ENCODE results near the gene DNAJC11. TPM values are rescaled to one million over a fixed set of nuclear protein-coding genes. Genes with fewer than 3 reads are reported as not detected.
"Not testable (repeated sequence)": the region's sequence is repeated elsewhere in the genome, so short reads cannot be mapped to it uniquely, and the experiment has no call there.

Gene DNAJC11
- total RNA-seq, 2 donors from 2014 or later = 23.4 to 61.3 TPM

DNA sequence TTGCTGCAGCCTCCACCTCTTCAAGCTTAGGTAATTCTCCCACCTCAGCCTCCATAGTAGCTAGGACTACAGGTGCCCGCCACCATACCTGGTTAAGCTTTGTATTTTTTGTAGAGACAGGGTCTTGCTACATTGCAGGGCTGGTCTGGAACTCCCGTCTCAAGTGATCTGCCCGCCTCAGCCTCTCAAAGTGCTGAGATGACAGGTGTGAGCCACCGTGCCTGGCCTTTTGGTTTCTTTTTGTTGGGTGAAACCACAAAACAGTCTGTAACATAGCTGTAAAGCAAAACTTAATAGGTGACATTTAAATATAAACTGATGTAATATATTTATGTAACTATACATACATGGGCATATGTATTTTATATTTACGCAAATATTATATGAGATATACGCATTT lies 3.1 kb upstream of the DNAJC11 start:
- DNase-seq (ENCODE audit: low spot score in 2 of 2) (peak in 1 of 2 donors; percentile 23), ATAC-seq (no peak)
- Mint-ChIP-seq H3K36me3 (peaks cover 7 to 13% of the 10 kb centered on the region in 2 donors), H3K27ac (peak overlapping the region in 1 of 2 donors; percentile 25), H3K9me3 (peaks cover 5 to 7% of the 10 kb centered on the region in 2 donors)

DNA sequence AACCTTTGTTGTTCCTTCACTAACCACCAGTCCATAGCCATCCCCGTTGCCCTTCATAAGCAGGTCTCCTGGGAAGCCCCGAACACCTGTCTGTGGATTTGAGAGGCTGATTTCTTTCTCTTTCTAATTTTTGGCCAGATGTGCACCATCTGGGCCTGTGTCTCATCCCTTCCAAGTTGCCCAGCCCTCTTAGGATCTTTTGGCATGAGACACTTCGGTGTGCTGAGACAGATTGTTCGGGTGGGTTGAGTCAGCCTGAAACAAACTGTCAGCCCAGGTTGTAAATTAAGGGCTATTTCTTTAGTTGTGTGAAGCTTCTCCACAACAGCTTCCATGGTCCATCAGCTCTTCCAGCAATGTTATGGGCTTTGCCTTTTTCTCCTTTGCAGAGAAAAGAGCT lies 1.4 kb upstream of the DNAJC11 start:
- ATAC-seq (no peak), DNase-seq (ENCODE audit: low spot score in 2 of 2) (peak in 1 of 2 donors; percentile 30)
- Mint-ChIP-seq H3K27ac (peak overlapping the region in 1 of 2 donors; percentile 94), H3K36me3 (peaks cover 7 to 13% of the 10 kb centered on the region in 2 donors), H3K9me3 (peaks cover 5 to 7% of the 10 kb centered on the region in 2 donors)

- Mint-ChIP-seq H3K9me3 (peaks cover 5 to 7% of the 10 kb centered on the region in 2 donors), H3K27ac (peak overlapping the region; percentile 94), H3K36me3 (peaks cover 7 to 13% of the 10 kb centered on the region in 2 donors)
- DNase-seq (ENCODE audit: low spot score in 2 of 2) = no peak
- peak in 1 of 2 donors; percentile 37 for ATAC-seq
Measured at GRCh38 chr1:6700853-6701436, 671 bp downstream of the DNAJC11 start.

- not testable (repeated sequence) for DNase-seq (ENCODE audit: low spot score in 2 of 2); H3K9me3 Mint-ChIP-seq; ATAC-seq
- Mint-ChIP-seq H3K27ac (peak overlapping the region; percentile 2 to 94), H3K36me3 (peaks cover 7 to 13% of the 10 kb centered on the region in 2 donors)
Measured at GRCh38 chr1:6699915-6700314, 1.7 kb downstream of the DNAJC11 start.

- H3K9me3 Mint-ChIP-seq = no peaks in the 10 kb centered on the region
- H3K36me3 Mint-ChIP-seq = peaks cover 0 to 1% of the 10 kb centered on the region in 2 donors
- DNase-seq (ENCODE audit: low spot score in 2 of 2) (no peak), ATAC-seq (no peak)
- no peak overlapping the region for H3K27ac Mint-ChIP-seq
Measured at GRCh38 chr1:6695868-6696267, 5.7 kb downstream of the DNAJC11 start.

DNA sequence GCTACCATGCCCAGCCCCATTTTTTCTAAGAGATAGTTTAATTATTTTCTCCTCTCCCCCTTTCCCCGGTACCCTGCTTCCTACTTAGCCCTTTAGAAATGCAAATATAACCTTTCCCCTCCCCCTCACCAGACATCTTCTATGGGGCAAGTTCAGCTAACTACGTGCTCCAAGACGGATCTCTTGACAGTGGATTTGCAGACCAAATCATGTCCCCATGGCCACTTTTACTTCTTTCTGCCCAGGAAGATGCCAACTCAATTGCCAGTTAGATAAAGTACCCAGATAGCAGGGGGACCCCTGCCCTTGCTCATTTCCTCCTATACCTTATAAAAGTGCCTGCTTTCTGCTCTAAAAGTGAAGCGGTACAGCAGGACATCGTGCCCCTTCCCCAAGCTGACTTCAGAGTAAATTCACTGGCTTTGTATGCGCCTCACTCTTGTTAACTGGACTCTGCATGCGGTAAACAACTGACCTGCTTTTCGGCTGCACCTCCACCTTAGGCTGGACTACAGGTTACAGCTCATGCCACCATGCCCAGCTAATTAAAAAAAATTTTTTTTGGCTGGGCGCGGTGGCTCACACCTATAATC lies 7.4 kb downstream of the DNAJC11 start:
- Mint-ChIP-seq H3K36me3 (no peaks in the 10 kb centered on the region), H3K27ac (no peak overlapping the region), H3K9me3 (no peaks in the 10 kb centered on the region)
- DNase-seq (ENCODE audit: low spot score in 2 of 2) = no peak
- ATAC-seq = no peak

DNA sequence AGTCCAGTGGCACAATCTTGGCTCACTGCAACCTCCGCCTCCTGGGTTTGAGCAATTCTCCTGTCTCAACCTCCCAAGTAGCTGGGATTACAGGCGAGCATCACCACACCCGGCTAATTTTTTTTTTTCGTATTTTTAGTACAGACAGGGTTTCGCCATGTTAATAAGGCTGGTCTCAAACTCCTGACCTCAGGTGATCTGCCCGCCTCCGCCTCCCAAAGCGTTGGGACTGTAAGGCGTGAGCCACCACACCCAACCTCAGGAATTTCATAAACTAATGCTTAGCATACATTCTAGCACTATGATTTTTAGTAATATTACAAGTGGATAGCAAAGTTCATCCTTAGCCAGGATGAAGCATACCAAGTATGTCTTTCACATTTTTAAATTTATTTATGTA lies 8.7 kb downstream of the DNAJC11 start:
- peak overlapping the region in 1 of 2 donors; percentile 68 for H3K27ac Mint-ChIP-seq
- no peaks in the 10 kb centered on the region for H3K9me3 Mint-ChIP-seq
- DNase-seq (ENCODE audit: low spot score in 2 of 2) = no peak
- no peak for ATAC-seq
- no peaks in the 10 kb centered on the region for H3K36me3 Mint-ChIP-seq

- no peak overlapping the region for H3K27ac Mint-ChIP-seq
- H3K36me3 Mint-ChIP-seq = no peaks in the 10 kb centered on the region
- ATAC-seq (no peak), DNase-seq (ENCODE audit: low spot score in 2 of 2) (no peak)
- H3K9me3 Mint-ChIP-seq = no peaks in the 10 kb centered on the region
Measured at GRCh38 chr1:6691507-6691906, 10.1 kb downstream of the DNAJC11 start.

- Mint-ChIP-seq H3K9me3 (no peaks in the 10 kb centered on the region), H3K27ac (no peak overlapping the region), H3K36me3 (no peaks in the 10 kb centered on the region)
- no peak for ATAC-seq
- no peak for DNase-seq (ENCODE audit: low spot score in 2 of 2)
Measured at GRCh38 chr1:6690186-6690585, 11.4 kb downstream of the DNAJC11 start.

- ATAC-seq = no peak
- Mint-ChIP-seq H3K9me3 (no peaks in the 10 kb centered on the region), H3K27ac (no peak overlapping the region)
Measured at GRCh38 chr1:6688757-6689156, 12.9 kb downstream of the DNAJC11 start.

DNA sequence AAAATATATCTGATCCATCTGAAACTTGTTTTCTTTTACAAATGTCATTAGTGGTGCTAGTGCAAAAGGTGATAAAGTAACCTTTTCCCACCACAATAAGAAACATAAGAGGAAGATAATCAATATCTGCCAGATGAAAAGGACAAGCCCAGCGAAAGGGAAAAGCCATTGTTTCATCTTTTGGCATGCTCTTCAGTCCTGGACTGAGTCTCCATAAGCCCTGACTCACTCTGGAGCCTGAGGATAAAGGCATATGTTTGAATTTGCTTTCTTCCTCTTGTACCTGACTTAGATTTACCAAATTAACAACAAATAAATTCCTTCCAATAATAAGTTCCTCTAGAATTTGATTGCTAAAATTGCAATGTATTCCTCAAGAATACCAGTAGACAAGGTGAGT lies 13.6 kb downstream of the DNAJC11 start:
- ATAC-seq (no peak), DNase-seq (ENCODE audit: low spot score in 2 of 2) (no peak)
- Mint-ChIP-seq H3K36me3 (no peaks in the 10 kb centered on the region), H3K9me3 (no peaks in the 10 kb centered on the region), H3K27ac (no peak overlapping the region)

More at GRCh38 chr1:6688757-6689156, 12.9 kb downstream of the DNAJC11 start:
- no peaks in the 10 kb centered on the region for H3K36me3 Mint-ChIP-seq
- no peak for DNase-seq (ENCODE audit: low spot score in 2 of 2)

GRCh38 chr1:6686294-6686693 lies 15.3 kb downstream of the DNAJC11 start:
- ATAC-seq (no peak), DNase-seq (ENCODE audit: low spot score in 2 of 2) (no peak)
- Mint-ChIP-seq H3K36me3 (no peaks in the 10 kb centered on the region), H3K27ac (no peak overlapping the region), H3K9me3 (no peaks in the 10 kb centered on the region)

DNA sequence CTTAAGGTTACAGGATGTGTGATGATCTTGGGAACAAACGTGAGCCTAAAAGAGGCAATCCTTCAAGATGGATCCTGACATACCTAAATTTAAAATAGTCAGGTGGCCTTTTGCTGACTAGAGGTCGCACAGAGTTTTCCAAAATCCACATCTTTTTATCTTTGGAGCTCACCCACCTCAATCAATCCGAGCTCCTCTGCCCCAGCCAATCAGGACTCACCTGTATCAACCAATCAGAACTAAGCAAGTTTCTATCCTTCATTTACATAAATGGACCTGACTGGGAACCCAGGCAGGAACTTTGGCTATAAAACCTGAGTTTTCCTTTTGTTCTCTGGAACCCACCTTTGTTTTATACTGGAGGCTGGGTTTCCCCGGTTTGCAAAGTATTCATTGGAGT lies 16.2 kb downstream of the DNAJC11 start:
- no peak overlapping the region for H3K27ac Mint-ChIP-seq
- H3K36me3 Mint-ChIP-seq = no peaks in the 10 kb centered on the region
- no peaks in the 10 kb centered on the region for H3K9me3 Mint-ChIP-seq
- ATAC-seq = no peak
- DNase-seq (ENCODE audit: low spot score in 2 of 2) = no peak

- DNase-seq (ENCODE audit: low spot score in 2 of 2) (no peak), ATAC-seq (peak; percentile 48 to 71)
- Mint-ChIP-seq H3K9me3 (no peaks in the 10 kb centered on the region), H3K36me3 (no peaks in the 10 kb centered on the region), H3K27ac (peak overlapping the region in 1 of 2 donors; percentile 38)
Measured at GRCh38 chr1:6683434-6683833, 18.2 kb downstream of the DNAJC11 start.

DNA sequence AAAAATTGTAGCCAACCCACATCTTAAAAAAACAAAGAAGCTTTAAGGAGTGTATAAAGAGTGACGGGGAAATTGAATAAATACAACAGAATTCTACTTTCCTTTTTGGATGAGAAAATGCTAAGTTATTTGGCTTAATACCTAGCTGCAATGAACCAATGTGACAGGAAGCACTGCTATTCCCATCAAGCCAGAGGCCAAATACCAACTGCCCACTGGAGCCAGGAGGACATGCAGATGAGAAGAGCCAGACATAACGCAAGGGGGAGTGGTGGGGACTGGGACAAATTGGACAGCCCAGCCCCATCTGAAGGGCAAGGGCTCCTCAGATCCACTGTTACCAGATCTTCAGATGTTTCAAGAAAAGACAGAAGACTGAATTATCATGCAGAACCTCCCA lies 25.7 kb downstream of the DNAJC11 start:
- no peak overlapping the region for H3K27ac Mint-ChIP-seq
- no peaks in the 10 kb centered on the region for H3K9me3 Mint-ChIP-seq
- DNase-seq (ENCODE audit: low spot score in 2 of 2) (no peak), ATAC-seq (no peak)
- H3K36me3 Mint-ChIP-seq = peaks cover 0 to 5% of the 10 kb centered on the region in 2 donors

DNA sequence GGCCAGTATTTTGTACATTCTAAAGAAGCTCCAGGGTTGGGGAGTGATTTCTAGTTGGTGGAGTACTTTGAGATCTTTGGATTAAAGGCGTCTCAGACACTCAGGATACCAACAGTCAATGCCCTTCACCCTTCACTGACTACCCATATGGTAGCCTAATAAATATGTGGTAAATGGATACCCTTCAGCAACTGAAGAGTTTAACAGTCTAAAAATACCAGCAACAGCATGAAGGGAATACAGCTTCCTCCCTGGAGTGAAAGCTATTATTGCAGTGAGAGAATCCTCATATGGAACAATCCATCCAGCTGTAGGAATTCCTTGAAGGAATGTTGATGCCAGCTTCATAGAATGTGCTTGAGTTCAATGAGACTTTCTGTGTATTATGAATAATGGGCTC lies 26.8 kb downstream of the DNAJC11 start:
- Mint-ChIP-seq H3K9me3 (no peaks in the 10 kb centered on the region), H3K36me3 (peaks cover 0 to 5% of the 10 kb centered on the region in 2 donors), H3K27ac (no peak overlapping the region)
- no peak for DNase-seq (ENCODE audit: low spot score in 2 of 2)
- no peak for ATAC-seq

DNA sequence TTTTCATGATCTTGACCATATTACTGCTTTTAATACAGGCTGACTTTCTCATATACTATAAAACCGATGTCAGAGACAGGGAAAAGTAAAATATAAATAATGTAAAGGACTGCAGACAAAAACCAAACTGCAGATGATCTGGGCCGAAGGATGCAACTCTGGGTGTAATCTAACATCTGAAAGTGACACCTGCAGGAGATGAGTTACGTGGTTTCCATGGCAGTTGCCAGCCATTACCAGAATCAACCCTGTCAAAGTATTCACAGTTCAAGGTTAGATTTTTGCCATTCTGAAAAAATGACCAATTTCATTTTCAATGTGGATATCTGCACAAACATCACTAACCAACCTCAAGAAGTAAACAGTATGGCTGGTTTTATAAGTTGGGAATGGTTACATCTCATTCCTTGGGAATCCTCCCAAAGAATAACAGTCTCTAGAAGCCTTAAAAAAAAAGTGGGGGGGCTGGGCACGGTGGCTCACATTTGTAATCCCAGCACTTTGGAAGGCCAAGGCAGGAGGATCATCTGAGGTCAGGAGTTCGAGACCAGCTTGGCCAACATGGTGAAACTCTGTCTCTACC lies 27.7 kb downstream of the DNAJC11 start:
- Mint-ChIP-seq H3K27ac (no peak overlapping the region), H3K36me3 (peaks cover 0 to 5% of the 10 kb centered on the region in 2 donors), H3K9me3 (no peaks in the 10 kb centered on the region)
- no peak for ATAC-seq
- DNase-seq (ENCODE audit: low spot score in 2 of 2) = no peak

DNA sequence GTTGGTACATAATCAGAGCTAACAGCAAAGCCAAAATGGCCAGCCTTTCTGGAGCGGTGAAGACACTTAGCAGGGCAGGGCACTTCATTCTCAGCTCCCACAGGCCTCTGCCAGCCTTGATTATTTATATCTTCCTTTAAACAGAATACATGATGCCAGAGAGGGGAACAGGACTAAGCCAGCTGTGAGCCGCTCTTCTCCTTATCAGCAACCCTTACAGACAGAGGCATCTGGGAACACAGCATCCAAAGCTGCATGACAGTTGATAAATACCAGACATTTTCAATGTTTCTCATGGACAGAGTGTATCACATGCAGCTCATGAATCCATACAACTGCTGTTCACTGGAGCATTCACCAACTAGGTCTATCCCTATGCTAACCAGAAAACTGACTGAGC lies 29.1 kb downstream of the DNAJC11 start:
- Mint-ChIP-seq H3K9me3 (no peaks in the 10 kb centered on the region), H3K36me3 (peaks cover 3 to 9% of the 10 kb centered on the region in 2 donors), H3K27ac (peak overlapping the region in 1 of 2 donors; percentile 79)
- no peak for ATAC-seq
- DNase-seq (ENCODE audit: low spot score in 2 of 2) = no peak
